CD4-positive, alpha-beta memory T cell (primary cell): ENCODE results near the gene ZNF362. TPM values are rescaled to one million over a fixed set of nuclear protein-coding genes. Genes with fewer than 3 reads are reported as not detected.

Experiments
- CTCF ChIA-PET: fragments of 350-600 bp; sonication (Branson Sonifier 250); formaldehyde crosslinking; loops from one replicate; lab custom pipeline; 2021; ENCODE audit warnings: inconsistent platforms; ENCODE audit not compliant: partially characterized antibody; lab: Charles Lee
- POLR2A ChIA-PET: fragments of 350-600 bp; sonication (Branson Sonifier 250); formaldehyde crosslinking; loops from one replicate; lab custom pipeline; 2021; ENCODE audit not compliant: partially characterized antibody; lab: Charles Lee
- DNase-seq, 5 donors: peaks; one replicate each; pipeline versions ENCODE4 v3.0.0 to v3.0.0-alpha.2; 2020 to 2022; ENCODE audit warnings: mixed read lengths in 1 of 5
- H3K27ac ChIP-seq: one replicate; pipeline ENCODE4 v1.7.0; 2013; ENCODE audit warnings: low read depth, low read length
- H3K27me3 ChIP-seq: 2 replicates; pipeline ENCODE4 v1.7.0; 2013; ENCODE audit warnings: mild to moderate bottlenecking, low read length, moderate library complexity; ENCODE audit not compliant: insufficient read depth
- H3K36me3 ChIP-seq: 2 replicates; pipeline ENCODE4 v1.7.0; 2013; ENCODE audit warnings: mild to moderate bottlenecking, low read length, moderate library complexity; ENCODE audit not compliant: insufficient read depth
- H3K4me1 ChIP-seq: 2 replicates; pipeline ENCODE4 v1.7.0; 2013; ENCODE audit warnings: mild to moderate bottlenecking, low read length, moderate library complexity; ENCODE audit not compliant: insufficient read depth
- H3K4me3 ChIP-seq, 2 donors: one replicate each; pipeline ENCODE4 v1.7.0; 2013; ENCODE audit warnings: low read length in 2 of 2, mild to moderate bottlenecking in 1 of 2
- H3K9me3 ChIP-seq, 2 donors: one replicate each; pipeline ENCODE4 v1.7.0; 2013; ENCODE audit warnings: low read length in 2 of 2, control low read depth in 1 of 2; ENCODE audit not compliant: control insufficient read depth in 1 of 2
- H3K27ac Mint-ChIP-seq, 7 donors: one replicate each; pipeline ENCODE4 v1.8.0; 2020 to 2021; ENCODE audit warnings: mixed read lengths in 7 of 7, mild to moderate bottlenecking in 6 of 7, inconsistent platforms in 3 of 7, moderate library complexity in 3 of 7
- H3K27me3 Mint-ChIP-seq, 2 donors: one replicate each; pipeline ENCODE4 v1.8.0; 2020 to 2021; ENCODE audit warnings: mixed read lengths in 2 of 2
- H3K36me3 Mint-ChIP-seq, 2 donors: one replicate each; pipeline ENCODE4 v1.8.0; 2020 to 2021; ENCODE audit warnings: mixed read lengths in 2 of 2, inconsistent platforms in 1 of 2, mild to moderate bottlenecking in 1 of 2
- H3K4me1 Mint-ChIP-seq, 4 donors: one replicate each; pipeline ENCODE4 v1.8.0; 2020 to 2021; ENCODE audit warnings: mixed read lengths in 4 of 4, mild to moderate bottlenecking in 1 of 4
- H3K4me3 Mint-ChIP-seq, 8 donors: one replicate each; pipeline ENCODE4 v1.8.0; 2020 to 2021; ENCODE audit warnings: mixed read lengths in 8 of 8, mild to moderate bottlenecking in 7 of 8, moderate library complexity in 6 of 8, inconsistent platforms in 3 of 8
- H3K9me3 Mint-ChIP-seq, 8 donors: one replicate each; pipeline ENCODE4 v1.8.0; 2020 to 2021; ENCODE audit warnings: mixed read lengths in 8 of 8, mild to moderate bottlenecking in 5 of 8, inconsistent platforms in 3 of 8, moderate library complexity in 1 of 8
- intact Hi-C: fragments of 100-400 bp; cut with micrococcal nuclease; formaldehyde crosslinking; loops from one replicate; pipeline ENCODE4 v1.15.1; 2023
- polyA plus RNA-seq, 2 donors: library from polyadenylated mRNA; unstranded; fragments of 300-500 nt; fragmentation: Illumina TruSeq; gene quantifications; one replicate each; pipeline ENCODE4 v1.2.3, GENCODE V29; 2021
- total RNA-seq, 2 experiments: library from RNA; stranded (reverse); gene quantifications; one replicate each; pipeline ENCODE4 v1.2.3, GENCODE V29; 2021

ZNF362 gene
- total and polyA plus RNA-seq, 4 experiments from 2014 or later, result 7.1 to 25.9 (median 25.1) TPM

DNA sequence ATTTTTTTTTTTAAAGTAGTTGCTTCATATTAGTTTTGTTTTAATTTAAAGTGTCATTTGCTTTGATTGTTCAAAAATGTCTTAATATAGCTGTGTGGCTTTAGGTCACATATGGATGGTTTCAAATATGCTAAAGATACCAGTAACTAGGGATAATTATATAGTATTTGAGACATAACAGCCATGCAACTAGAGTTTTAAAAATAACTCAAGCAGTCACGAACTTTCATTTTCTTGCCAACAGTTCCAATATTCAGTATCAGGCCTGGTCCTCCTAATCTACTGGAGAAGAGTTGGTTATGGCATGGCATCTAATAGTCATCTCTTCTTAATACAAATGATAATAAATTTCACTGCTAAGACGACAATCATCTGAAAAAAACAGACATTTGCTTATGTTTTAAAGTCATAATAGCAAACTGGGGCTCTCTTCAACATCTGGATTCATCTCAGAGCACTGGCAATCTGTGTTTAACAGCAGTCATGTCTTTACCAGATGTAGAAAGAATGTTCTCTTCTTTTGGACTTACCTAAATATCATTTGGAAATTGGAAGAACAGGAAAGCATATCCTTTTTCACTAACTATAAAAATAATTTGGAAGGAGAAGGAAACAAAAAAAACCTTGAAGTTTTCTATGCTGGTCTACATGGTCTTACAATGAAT lies 88.7 kb downstream of the ZNF362 start:
- H3K4me1 Mint-ChIP-seq, result peaks cover 31 to 76% (median 55%) of the 10 kb centered on the region in 4 donors
- Histone ChIP-seq H3K9me3 (no peaks in the 10 kb centered on the region), H3K27ac (no peak overlapping the region), H3K36me3 (no peaks in the 10 kb centered on the region), H3K4me1 (peaks cover 43% of the 10 kb centered on the region), H3K27me3 (no peaks in the 10 kb centered on the region), H3K4me3 (no peak overlapping the region)
- H3K4me3 Mint-ChIP-seq, result no peak overlapping the region
- H3K9me3 Mint-ChIP-seq, result no peaks in the 10 kb centered on the region
- POLR2A ChIA-PET, result no interaction called here
- CTCF ChIA-PET, result interaction anchor here (1.2 kb wide), 1 partner anchor 50 kb away, joined by 4 read pairs; no protein-coding TSS in a partner anchor
- intact Hi-C loops, result loop anchor here (5.0 kb wide), 2 partner anchors 48 to 218 kb away; no protein-coding TSS in a partner anchor
- H3K27ac Mint-ChIP-seq, result no peak overlapping the region
- no peaks in the 10 kb centered on the region for H3K27me3 Mint-ChIP-seq
- DNase-seq, result no peak
- peaks cover 4 to 30% of the 10 kb centered on the region in 2 donors for H3K36me3 Mint-ChIP-seq

DNA sequence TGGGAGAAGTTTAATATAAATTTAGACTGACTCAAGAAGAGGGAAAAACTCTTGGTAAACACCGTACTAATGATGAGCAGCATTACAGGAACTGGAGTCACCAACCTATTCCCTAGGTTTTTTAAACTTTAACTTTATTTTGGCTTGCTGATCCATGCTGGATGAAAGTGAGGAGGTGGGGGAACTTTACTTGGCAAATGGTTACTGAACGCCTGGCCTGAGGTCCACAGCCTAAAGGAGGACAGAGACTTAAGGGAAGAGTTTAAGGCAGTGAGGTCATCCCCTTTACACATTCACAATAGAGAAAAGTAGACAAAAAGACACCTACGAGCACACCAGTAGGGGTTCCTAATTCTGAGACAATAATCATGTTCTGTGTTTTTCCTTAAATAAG lies 90.2 kb downstream of the ZNF362 start:
- Mint-ChIP-seq H3K4me3 (peak overlapping the region in 5 of 8 donors; percentile 58 to 95 (median 81)), H3K4me1 (peaks cover 31 to 78% (median 55%) of the 10 kb centered on the region in 4 donors), H3K9me3 (no peaks in the 10 kb centered on the region), H3K36me3 (peaks cover 4 to 25% of the 10 kb centered on the region in 2 donors), H3K27me3 (no peaks in the 10 kb centered on the region), H3K27ac (peak overlapping the region in 5 of 7 donors; percentile 40 to 77 (median 59))
- no peak for DNase-seq
- Histone ChIP-seq H3K4me1 (peaks cover 47% of the 10 kb centered on the region), H3K36me3 (no peaks in the 10 kb centered on the region), H3K9me3 (no peaks in the 10 kb centered on the region), H3K27me3 (no peaks in the 10 kb centered on the region), H3K27ac (no peak overlapping the region), H3K4me3 (no peak overlapping the region)
- POLR2A ChIA-PET, result no interaction called here
- CTCF ChIA-PET, result no interaction called here
- intact Hi-C loops, result loop anchor here (5.0 kb wide), 2 partner anchors 49 to 219 kb away; no protein-coding TSS in a partner anchor

DNA sequence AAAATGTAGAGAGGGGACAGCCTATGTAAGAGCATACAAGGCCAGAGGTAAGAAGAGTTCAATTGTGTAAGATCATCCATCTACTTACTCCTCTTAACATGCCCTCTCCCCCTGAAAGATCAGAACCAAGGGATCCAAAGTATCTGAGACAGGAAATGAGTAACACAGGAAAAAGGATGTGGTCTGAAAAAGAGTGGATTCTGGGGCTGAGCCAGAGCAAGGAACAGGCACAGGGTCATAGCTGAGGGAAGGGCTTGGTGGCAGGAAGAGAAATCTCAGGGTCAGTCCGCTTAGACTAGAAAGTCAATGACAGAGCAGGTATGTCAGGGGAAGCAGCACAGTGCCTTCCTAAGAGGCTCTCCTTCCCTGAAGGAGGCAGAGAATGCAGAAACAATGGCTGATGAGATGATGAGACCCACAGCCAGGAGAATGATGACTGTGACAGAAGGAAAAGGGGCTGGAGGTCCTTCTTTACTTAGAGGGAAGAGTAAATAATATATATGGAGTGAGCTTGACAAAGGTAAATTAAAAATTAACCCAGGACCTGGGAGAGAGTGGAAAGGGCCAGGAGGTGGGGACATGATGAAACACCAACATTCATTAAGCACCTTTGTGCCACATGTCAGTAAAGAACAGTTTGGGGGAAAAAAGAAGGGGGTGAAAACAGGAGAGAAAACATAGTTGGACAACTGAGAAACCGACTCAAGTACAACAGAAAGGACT lies 90.8 kb downstream of the ZNF362 start:
- Mint-ChIP-seq H3K4me3 (peak overlapping the region; percentile 27 to 95 (median 70)), H3K27ac (peak overlapping the region; percentile 9 to 77 (median 61)), H3K27me3 (no peaks in the 10 kb centered on the region), H3K36me3 (peaks cover 4 to 25% of the 10 kb centered on the region in 2 donors), H3K4me1 (peaks cover 30 to 75% (median 55%) of the 10 kb centered on the region in 4 donors), H3K9me3 (no peaks in the 10 kb centered on the region)
- Histone ChIP-seq H3K9me3 (no peaks in the 10 kb centered on the region), H3K4me1 (peaks cover 47% of the 10 kb centered on the region), H3K27me3 (no peaks in the 10 kb centered on the region), H3K4me3 (no peak overlapping the region), H3K36me3 (no peaks in the 10 kb centered on the region), H3K27ac (no peak overlapping the region)
- ChIA-PET POLR2A (interaction anchor here (1.2 to 3.1 kb wide), 2 partner anchors 7 to 220 kb away, joined by 3 to 17 read pairs; no protein-coding TSS in a partner anchor), CTCF (no interaction called here)
- no peak for DNase-seq
- intact Hi-C loops, result loop anchor here (5.0 kb wide), 2 partner anchors 50 to 220 kb away; no protein-coding TSS in a partner anchor

DNA sequence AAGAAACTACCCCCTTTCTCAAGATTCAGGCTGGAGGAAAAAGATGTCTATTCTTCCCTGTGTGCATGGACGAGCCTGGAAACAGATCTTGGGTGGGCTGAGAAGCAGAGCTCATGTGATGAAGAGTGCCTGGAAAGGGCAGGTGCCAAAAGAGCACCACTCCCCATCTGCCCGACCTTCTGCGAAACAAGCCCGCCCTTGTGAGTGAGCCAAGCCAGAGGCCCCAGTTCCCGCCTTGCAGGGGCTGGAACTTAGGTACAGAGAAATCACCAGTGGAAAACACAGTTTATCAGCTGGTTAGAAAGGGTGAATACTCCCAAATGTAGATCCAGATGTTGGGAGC lies 91.3 kb downstream of the ZNF362 start:
- Mint-ChIP-seq H3K4me1 (peaks cover 29 to 70% (median 52%) of the 10 kb centered on the region in 4 donors), H3K27me3 (no peaks in the 10 kb centered on the region), H3K4me3 (peak overlapping the region; percentile 27 to 95 (median 70)), H3K27ac (peak overlapping the region in 3 of 7 donors; percentile 61 to 77 (median 77)), H3K9me3 (no peaks in the 10 kb centered on the region), H3K36me3 (peaks cover 4 to 25% of the 10 kb centered on the region in 2 donors)
- CTCF ChIA-PET, result interaction anchor here (1.2 kb wide), 1 partner anchor 21 kb away, joined by 3 read pairs; no protein-coding TSS in a partner anchor
- no peaks in the 10 kb centered on the region for H3K9me3 ChIP-seq
- H3K4me3 ChIP-seq, result no peak overlapping the region
- H3K27ac ChIP-seq, result no peak overlapping the region
- POLR2A ChIA-PET, result interaction anchor here (1.2 to 3.1 kb wide), 2 partner anchors 8 to 220 kb away, joined by 3 to 17 read pairs; no protein-coding TSS in a partner anchor
- no peaks in the 10 kb centered on the region for H3K36me3 ChIP-seq
- H3K4me1 ChIP-seq, result peaks cover 47% of the 10 kb centered on the region
- DNase-seq, result no peak
- intact Hi-C loops, result loop anchor here (5.0 kb wide), 2 partner anchors 50 to 220 kb away; no protein-coding TSS in a partner anchor
- H3K27me3 ChIP-seq, result no peaks in the 10 kb centered on the region

DNA sequence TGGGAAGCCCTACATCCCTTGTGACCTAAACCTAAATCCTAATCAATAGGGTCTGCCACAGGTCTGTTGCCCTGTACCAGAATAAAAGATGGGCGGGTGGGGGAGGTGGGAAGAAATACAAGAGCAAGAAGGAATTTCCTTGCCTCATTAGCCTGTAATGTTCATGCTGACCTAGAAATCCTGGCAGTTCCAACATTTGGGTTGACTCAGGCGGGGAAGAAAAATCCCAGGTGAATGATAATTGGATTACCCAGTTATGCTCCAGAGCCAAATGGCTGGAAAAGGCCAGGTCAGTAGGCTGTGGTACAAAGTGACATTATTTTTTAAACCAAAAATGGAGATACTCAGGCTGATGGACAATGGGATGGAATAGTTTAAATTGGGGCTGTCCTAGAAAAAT lies 91.9 kb downstream of the ZNF362 start:
- Histone ChIP-seq H3K9me3 (no peaks in the 10 kb centered on the region), H3K27ac (no peak overlapping the region), H3K36me3 (no peaks in the 10 kb centered on the region), H3K27me3 (no peaks in the 10 kb centered on the region), H3K4me3 (peak overlapping the region in 1 of 2 donors; percentile 66), H3K4me1 (peaks cover 47% of the 10 kb centered on the region)
- H3K27ac Mint-ChIP-seq, result peak overlapping the region in 6 of 7 donors; percentile 77 to 98 (median 86)
- peak overlapping the region; percentile 81 to 98 (median 95) for H3K4me3 Mint-ChIP-seq
- H3K27me3 Mint-ChIP-seq, result no peaks in the 10 kb centered on the region
- H3K36me3 Mint-ChIP-seq, result peaks cover 4 to 21% of the 10 kb centered on the region in 2 donors
- DNase-seq, result no peak
- H3K4me1 Mint-ChIP-seq, result peaks cover 27 to 67% (median 49%) of the 10 kb centered on the region in 4 donors
- CTCF ChIA-PET, result interaction anchor here (1.2 kb wide), 1 partner anchor 20 kb away, joined by 3 read pairs; no protein-coding TSS in a partner anchor
- no peaks in the 10 kb centered on the region for H3K9me3 Mint-ChIP-seq
- POLR2A ChIA-PET, result interaction anchor here (1.2 to 3.1 kb wide), 3 partner anchors 9 to 221 kb away, joined by 3 to 17 read pairs (median 12); partner anchors contain the start of gene TRIM62
- intact Hi-C loops, result loop anchor here (2.0 to 5.0 kb wide), 3 partner anchors 51 to 697 kb away; partner anchors contain the start of genes RBBP4 and ZBTB8OS

DNA sequence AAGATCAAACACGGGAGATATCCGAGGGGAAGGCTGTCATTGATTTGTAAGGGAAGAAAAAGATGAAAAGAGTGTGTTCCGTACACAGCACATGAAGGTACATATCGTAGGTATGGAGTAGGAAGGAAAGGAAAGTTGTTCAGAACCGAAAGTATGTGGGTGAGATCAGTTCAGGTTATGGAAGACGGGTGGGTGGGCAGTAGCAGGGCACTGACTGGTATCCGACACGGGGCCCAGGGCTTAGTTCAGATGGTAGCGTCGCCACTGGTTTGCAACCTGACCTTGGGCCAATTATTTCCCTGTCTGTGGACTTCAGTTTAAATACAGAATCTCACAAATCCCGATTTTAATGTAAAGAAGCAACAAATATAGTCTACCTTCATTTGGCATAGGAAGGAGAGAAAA lies 92.4 kb downstream of the ZNF362 start:
- Histone ChIP-seq H3K4me1 (peaks cover 47% of the 10 kb centered on the region), H3K36me3 (no peaks in the 10 kb centered on the region), H3K27me3 (no peaks in the 10 kb centered on the region), H3K27ac (peak overlapping the region; percentile 52), H3K9me3 (no peaks in the 10 kb centered on the region), H3K4me3 (peak overlapping the region; percentile 54 to 66)
- intact Hi-C loops, result loop anchor here (2.0 to 5.0 kb wide), 3 partner anchors 51 to 698 kb away; partner anchors contain the start of genes RBBP4 and ZBTB8OS
- Mint-ChIP-seq H3K27ac (peak overlapping the region; percentile 77 to 98 (median 87)), H3K36me3 (peaks cover 2 to 20% of the 10 kb centered on the region in 2 donors), H3K4me3 (peak overlapping the region; percentile 81 to 98 (median 95)), H3K4me1 (peaks cover 25 to 64% (median 47%) of the 10 kb centered on the region in 4 donors), H3K27me3 (no peaks in the 10 kb centered on the region), H3K9me3 (peaks cover 0 to 2% (median 0%) of the 10 kb centered on the region in 8 donors)
- DNase-seq, result peak in 3 of 5 donors; percentile 4 to 24 (median 19)
- POLR2A ChIA-PET, result interaction anchor here (0.9 to 3.1 kb wide), 6 partner anchors 11 to 531 kb away, joined by 3 to 17 read pairs (median 4); partner anchors contain the start of genes S100PBP, TRIM62 and YARS1
- CTCF ChIA-PET, result interaction anchor here (1.2 kb wide), 1 partner anchor 20 kb away, joined by 3 read pairs; no protein-coding TSS in a partner anchor
